ENCODE results near the gene ATP6V0B. TPM values are rescaled to one million over a fixed set of nuclear protein-coding genes. Genes with fewer than 3 reads are reported as not detected.

ATP6V0B gene
- total and polyA plus RNA-seq, 9 of the 15 experiments (the other 6 are each of a cell fraction or from before 2014, with no cell fraction given), result 137 to 328 (median 220) TPM

- Histone ChIP-seq H2AFZ (ENCODE audit: low read depth, low read length) (no peak overlapping the region), H3K79me2 (ENCODE audit: control insufficient read depth, insufficient read depth, low read length) (no peaks in the 10 kb centered on the region), H4K20me1 (replicated peaks; ENCODE audit: control insufficient read depth, insufficient read depth, low read length) (0 out of 2 replicates have a peak, but pooled peaks cover 3% of the 10 kb centered on the region), H3K27ac (ENCODE audit: extremely low read depth, low read depth, low read length) (no peak overlapping the region), H3K9ac (ENCODE audit: insufficient read depth in 1 of 2, low read depth in 2 of 2, low read length in 2 of 2) (0 out of 4 replicates have a peak overlapping the region, but pooled peaks of 1 of the 2 experiments have one; percentile 30), H3K4me3 (no peak overlapping the region), H3K9me1 (ENCODE audit: control insufficient read depth, insufficient read depth, low read length) (peaks cover 9% of the 10 kb centered on the region), H3K27me3 (ENCODE audit: control insufficient read depth in 2 of 2, insufficient read depth in 2 of 2, low read length in 2 of 2) (no peaks in the 10 kb centered on the region), H3K9me3 (replicated peaks; ENCODE audit: control insufficient read depth, insufficient read depth, low read depth, low read length) (no peaks in the 10 kb centered on the region), H3K4me1 (replicated peaks in 1 of 2; ENCODE audit: control insufficient read depth in 2 of 2, insufficient read depth in 2 of 2, low read length in 2 of 2) (peaks cover 12 to 25% of the 10 kb centered on the region in 2 experiments; a peak in 4 of 5 replicates), H3K4me2 (ENCODE audit: insufficient read depth, low read length) (no peak overlapping the region), H3K36me3 (ENCODE audit: control insufficient read depth, insufficient read depth, low read length) (peaks cover 4% of the 10 kb centered on the region; the same call in 2 of the 3 replicates)
- intact Hi-C loops (cut with micrococcal nuclease), result no loop called here
- CTCF ChIA-PET (ENCODE audit: low intra/inter-chr PET ratio), result interaction anchor here (0.8 kb wide), 1 partner anchor 174 kb away, joined by 4 read pairs; no protein-coding TSS in a partner anchor
- FAIRE-seq (no peak), ATAC-seq (no peak), DNase-seq (ENCODE audit: extremely low read depth in 1 of 4, low spot score in 3 of 4) (no peak)
- BruUV-seq (replicated peaks), result no TSS peak
- TF ChIP-seq ZNF354B (CRISPR knock-in tag; IDR thresholded peaks at IDR 0.05) (no peak), ZNF316 (IDR thresholded peaks at IDR 0.05) (peak; percentile 44), C11orf30 (IDR thresholded peaks at IDR 0.05; ENCODE audit: low read depth) (peak; percentile 24; the same call in 1 of the 2 replicates)
- WGBS (ENCODE audit: insufficient coverage, low coverage, missing lambda C conversion rate), result 71% methylated on average over 8 of the region's 8 CpGs
- in situ Hi-C loops (cut with MboI), result loop anchor here (5.0 to 10.0 kb wide), 2 partner anchors 410 to 703 kb away; no protein-coding TSS in a partner anchor
- POLR2A ChIA-PET, result interaction anchor here (0.5 to 0.6 kb wide), 2 partner anchors 108 to 159 kb away, joined by 3 read pairs; no protein-coding TSS in a partner anchor
These were observed 37.4 kb upstream of the ATP6V0B start for GRCh38 chr1:43937179-43937865.

GRCh38 chr1:43938383-43938782, 36.4 kb upstream of the ATP6V0B start:
- 64% methylated on average over 10 of the region's 10 CpGs for WGBS (ENCODE audit: insufficient coverage, low coverage, missing lambda C conversion rate)
- Histone ChIP-seq H3K4me1 (replicated peaks in 1 of 2; ENCODE audit: control insufficient read depth in 2 of 2, insufficient read depth in 2 of 2, low read length in 2 of 2) (peaks cover 12 to 22% of the 10 kb centered on the region in 2 experiments; a peak in 4 of 5 replicates), H3K4me3 (no peak overlapping the region), H3K36me3 (ENCODE audit: control insufficient read depth, insufficient read depth, low read length) (peaks cover 4% of the 10 kb centered on the region; the same call in 2 of the 3 replicates), H3K27ac (ENCODE audit: extremely low read depth, low read depth, low read length) (no peak overlapping the region), H3K9me3 (replicated peaks; ENCODE audit: control insufficient read depth, insufficient read depth, low read depth, low read length) (no peaks in the 10 kb centered on the region), H3K27me3 (ENCODE audit: control insufficient read depth in 2 of 2, insufficient read depth in 2 of 2, low read length in 2 of 2) (no peaks in the 10 kb centered on the region), H3K9me1 (ENCODE audit: control insufficient read depth, insufficient read depth, low read length) (peaks cover 9% of the 10 kb centered on the region), H3K9ac (ENCODE audit: insufficient read depth in 1 of 2, low read depth in 2 of 2, low read length in 2 of 2) (peak overlapping the region in 1 of 2 experiments; percentile 61; a peak in 1 of 4 replicates), H2AFZ (ENCODE audit: low read depth, low read length) (no peak overlapping the region), H3K4me2 (ENCODE audit: insufficient read depth, low read length) (no peak overlapping the region), H3K79me2 (ENCODE audit: control insufficient read depth, insufficient read depth, low read length) (no peaks in the 10 kb centered on the region), H4K20me1 (replicated peaks; ENCODE audit: control insufficient read depth, insufficient read depth, low read length) (0 out of 2 replicates have a peak, but pooled peaks cover 3% of the 10 kb centered on the region)
- in situ Hi-C loops (cut with MboI) (loop anchor here (5.0 to 10.0 kb wide), 2 partner anchors 411 to 704 kb away; no protein-coding TSS in a partner anchor), intact Hi-C loops (cut with micrococcal nuclease) (no loop called here)
- TF ChIP-seq ZNF77 (CRISPR knock-in tag; IDR thresholded peaks at IDR 0.05) (no peak), NFATC3 (IDR thresholded peaks at IDR 0.05) (no peak), CREB5 (CRISPR knock-in tag; IDR thresholded peaks at IDR 0.05) (no peak), MCM3 (IDR thresholded peaks at IDR 0.05) (no peak)
- BruUV-seq (replicated peaks), result no TSS peak
- no peak for DNase-seq (ENCODE audit: extremely low read depth in 1 of 4, low spot score in 3 of 4)
- ChIA-PET CTCF (ENCODE audit: low intra/inter-chr PET ratio) (no interaction called here), POLR2A (interaction anchor here (0.8 kb wide), 1 partner anchor 175 kb away, joined by 4 read pairs; no protein-coding TSS in a partner anchor)
- FAIRE-seq, result no peak
- ATAC-seq, result no peak

Measured in K562 (cell line).